GM11168 (cell line): ENCODE data around the gene DCAF6.

Experiments used
- in situ Hi-C: fragments of 300-500 bp; cut with MboI; formaldehyde crosslinking; loops from one replicate; pipeline ENCODE4 v1.12.0; 2022; ENCODE audit warnings: low sequenced_read_pairs; ENCODE audit not compliant: unreplicated experiment

DCAF6 gene

DNA sequence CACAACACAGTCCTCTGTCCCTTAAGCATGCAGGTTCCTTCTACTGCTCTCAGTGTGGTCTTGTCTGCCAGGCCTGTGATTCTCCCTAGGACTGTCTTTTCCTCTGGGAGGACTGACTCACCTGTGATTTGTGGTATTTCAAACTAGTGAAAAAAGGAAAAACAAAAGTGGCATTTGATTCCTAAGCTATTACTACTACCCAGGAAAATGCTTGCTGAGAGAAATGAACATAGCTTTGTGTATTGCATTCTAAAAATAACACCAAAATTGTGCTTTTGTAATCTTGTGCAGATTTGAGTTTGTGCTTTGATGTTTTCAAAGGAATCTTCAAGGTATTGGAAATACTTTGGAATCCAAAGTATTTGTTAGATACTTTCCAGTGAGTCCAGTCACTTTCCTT is 143.3 kb downstream of the DCAF6 start:
- in situ Hi-C loops = no loop called here

DNA sequence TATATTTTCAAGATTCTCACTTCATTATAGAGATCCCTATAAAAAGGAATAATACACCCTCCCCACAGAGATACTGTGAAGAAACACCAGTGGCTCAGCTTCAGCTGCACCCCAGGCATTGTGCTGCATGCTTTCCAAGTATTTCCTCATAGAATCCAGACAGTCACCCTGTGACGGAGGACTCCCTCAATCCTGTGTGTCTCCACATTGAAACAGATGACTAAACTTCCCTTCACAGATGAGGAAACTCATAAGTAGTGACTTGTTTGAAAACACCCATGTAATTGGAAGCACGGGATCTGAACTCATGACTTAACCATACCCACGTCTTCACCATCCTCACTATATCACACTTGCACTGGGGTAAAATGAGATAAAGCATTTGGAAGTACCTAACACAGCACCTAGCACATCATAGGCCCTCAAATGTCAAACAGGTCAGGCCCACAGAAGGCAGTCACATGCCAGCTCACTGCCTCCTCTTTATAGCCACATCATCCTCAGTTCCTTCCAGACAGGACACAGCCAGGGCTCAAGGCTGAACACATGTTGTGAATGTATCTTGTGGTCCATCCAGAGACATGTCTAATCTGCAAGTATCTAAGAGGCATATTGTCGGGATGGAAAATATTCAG is 145.0 kb downstream of the DCAF6 start:
- in situ Hi-C loops = no loop called here

DNA sequence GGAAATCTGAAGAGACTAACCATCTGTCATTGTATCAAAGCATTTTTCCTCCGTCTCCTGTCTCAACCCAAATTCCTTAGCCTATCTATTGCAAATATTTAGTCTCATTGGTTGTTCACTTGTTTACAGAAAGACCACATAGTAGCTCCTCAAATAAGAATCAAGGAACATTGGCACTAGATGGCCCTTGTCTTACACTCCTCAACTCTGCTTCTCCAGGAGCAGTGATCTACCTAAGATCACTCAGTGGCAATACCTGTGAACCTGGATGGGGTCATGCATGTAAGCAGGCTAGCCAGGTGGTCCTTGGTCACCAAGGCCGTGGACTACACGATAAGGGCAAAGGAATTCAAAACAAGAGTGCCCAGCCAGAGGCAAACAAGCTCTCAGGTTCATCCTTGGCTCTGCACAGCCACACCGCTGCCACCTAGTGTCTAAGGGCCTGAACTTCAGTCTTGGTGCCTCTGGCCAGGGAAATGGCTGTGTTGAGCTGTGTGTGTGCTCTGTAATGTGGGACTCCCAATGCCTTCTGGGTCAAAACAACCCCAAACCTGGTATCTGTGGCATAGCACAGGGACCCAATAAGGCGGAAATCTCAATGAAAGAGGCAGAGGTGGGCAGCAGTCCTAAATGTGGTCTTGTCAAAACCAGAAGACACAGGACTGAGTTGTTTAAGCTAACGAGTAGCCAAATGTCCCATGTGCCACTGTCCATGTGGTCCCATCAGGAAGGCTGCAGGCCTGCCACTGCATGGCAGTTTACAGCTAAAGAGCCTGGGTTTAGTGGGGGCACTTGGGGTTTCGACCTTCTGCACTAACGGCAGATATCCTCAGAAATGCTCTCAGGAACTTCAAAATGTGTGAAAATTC is 145.8 kb downstream of the DCAF6 start:
- in situ Hi-C loops = no loop called here

DNA sequence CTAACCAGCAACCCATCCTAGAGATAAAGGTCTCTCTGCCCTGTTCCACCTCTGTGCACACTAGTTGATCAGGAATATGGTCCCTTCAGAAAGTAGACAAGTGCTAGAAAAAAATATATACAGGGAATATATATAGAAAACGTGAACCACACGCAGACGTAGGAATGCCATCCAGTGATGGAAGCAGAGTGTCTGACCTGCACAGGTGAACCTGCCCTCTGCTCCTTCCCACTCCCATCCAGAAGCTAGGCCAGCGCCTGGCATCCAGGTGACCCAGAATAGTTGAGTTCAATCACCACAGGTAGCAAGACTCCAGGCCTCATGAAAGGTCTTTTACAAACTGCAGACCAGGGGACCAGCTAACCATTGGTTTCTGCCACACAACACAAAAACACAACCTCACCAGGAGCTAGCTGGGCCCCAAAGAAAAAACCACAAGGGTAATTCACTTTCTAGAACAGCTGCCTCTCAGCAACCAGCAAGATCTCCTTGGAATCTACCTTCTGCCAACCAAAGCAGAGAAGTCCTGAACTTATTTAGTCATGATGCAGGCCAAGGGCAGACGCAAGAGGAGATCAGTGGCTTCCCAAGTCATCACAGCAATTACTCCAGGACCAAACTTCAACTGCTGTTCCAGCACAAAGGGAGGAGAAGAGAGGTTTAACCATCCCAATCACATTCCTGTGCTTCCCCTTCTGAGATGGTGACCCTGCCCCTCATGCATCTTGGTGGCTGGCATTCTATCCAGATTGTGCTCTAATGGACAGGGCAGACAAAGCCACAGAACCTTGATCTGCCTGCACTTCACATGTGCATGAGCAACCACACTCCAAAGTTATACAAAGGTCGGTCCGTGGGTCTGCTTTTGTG is 147.2 kb downstream of the DCAF6 start:
- in situ Hi-C loops = no loop called here

DNA sequence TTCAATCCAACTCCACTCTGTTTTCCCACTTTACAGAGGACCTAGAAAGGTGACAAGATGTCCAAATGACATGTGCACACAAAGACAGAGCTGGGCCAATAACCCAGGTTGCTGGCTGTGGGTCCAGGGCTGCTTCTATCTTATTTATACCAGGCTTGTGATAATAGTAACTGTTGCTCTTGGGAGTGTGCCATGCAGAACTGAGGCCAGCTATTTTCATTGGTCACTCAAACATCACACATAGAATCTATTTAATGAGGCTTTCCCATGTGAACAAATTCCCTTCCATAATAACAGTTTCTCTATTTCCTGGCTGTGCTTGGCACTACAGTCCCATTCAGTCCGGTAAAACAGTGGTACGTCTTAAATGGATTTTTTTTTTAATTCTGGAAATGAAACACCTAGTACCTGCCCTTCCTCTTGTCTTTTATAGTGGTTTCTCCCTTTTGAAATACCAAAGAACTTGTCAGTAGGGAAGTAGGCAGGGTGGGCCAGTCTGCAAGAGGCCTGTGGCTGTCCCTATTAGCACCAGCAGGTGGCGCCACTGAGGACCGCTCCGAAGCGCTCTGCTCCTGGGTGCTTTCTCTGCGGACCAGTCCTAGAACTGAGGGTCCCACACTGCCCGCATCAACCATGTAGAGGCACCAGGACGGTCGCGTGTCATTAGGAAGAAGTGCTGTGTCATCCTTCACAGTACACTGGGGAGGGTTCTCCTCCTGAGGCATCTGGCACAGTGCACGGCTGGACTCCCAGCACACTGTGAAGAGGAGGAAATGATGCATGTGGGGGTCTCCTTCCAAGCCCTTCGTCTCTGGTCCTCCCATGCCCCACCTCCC is 148.1 kb downstream of the DCAF6 start:
- in situ Hi-C loops = no loop called here

DNA sequence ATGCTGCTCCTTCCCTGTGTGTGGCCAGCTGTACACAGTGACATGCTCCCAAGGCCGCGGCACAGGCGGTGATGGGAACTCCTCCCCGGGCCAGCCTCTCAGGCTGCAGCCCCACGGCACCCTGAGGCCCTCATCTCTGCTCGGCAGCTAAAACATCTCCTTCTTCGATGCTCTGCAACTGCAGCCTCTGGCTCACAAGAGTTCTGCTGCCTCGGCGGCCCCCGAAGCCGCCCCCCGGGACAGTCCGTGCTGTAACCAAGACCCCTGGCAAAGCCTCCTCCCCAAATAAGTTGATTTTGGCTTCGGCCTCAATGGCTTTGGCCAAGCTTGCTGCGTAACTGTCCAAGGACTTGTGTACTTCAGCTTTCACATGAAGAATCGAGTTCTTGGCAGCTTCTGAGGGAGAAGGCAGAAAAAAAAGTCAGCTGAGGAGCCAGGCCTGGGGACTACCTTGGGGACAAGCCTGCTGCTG is 149.0 kb downstream of the DCAF6 start:
- in situ Hi-C loops = no loop called here

DNA sequence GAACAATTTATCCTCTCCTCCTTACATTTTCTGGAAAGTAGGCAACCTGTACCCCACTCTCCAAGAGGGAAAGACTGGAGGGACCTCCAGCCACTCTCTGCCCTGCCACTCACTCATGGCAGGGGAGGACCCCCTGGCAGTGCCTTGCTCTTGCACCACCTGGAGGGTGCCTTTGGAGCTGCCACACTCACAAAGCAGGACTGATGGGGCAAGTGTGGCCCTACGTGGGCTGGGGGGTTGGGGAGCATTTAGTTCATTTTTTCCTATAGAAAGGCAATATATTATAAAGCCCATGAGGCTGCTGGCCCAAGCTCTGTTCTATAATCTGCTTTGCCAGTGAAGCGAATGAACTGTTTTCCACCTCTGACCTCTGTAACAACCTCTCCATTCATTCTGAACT is 150.0 kb downstream of the DCAF6 start:
- in situ Hi-C loops = no loop called here

DNA sequence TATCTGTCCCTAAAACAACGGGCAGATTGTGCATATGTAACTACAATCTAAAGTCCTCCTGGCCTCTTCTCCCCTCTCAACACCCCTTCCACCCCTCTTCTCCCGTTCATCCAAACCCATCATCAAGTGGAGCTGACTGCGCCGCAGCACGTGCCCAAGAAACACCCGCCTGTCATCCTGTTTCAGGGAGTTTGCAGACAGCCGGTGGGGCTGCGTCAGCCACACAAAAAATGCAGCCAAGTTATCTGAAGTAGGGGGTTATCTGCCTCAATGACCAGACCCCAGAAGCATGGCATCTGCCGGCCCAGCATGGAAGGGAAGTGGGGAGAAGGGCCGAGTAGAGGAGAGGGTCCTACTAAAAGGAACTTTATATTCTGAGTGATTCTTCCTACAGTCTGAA is 151.2 kb downstream of the DCAF6 start:
- in situ Hi-C loops = no loop called here

DNA sequence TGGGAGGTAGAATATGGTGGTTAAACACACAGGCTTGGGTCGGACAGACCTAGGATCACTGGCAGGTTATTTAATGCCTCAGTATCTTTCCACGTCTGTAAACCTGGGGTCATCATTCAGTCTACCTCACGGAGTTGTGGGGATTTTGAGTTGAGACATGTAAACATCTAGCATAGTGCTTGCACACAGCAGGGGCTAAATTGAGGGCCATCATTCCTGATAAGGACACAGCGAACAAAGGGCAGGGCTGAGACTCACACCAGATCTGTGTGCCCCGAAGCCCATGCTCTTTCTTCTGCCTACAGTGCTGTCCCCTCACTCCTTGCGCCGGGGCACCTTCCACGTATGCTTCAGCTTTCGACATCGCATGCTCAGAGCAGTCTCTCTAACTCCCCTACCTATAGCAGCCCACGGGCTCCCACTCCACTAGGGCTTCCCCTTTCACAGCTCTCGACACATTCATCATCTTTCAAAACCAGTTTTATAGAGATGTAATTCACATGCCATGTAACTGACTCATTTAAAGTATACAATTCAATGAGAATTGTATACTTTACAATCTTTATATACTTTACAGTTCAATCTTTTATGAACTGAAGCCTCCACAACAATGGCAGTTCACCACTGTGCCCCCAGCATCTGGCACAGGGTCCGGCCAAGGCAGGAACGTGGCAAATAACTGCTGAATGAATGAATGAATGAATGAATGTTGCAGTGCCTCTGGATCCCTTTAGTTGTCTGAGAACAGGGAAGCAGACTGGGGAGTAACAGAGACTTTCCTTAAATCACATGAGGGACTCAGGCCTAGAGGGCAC is 152.2 kb downstream of the DCAF6 start:
- in situ Hi-C loops = no loop called here

DNA sequence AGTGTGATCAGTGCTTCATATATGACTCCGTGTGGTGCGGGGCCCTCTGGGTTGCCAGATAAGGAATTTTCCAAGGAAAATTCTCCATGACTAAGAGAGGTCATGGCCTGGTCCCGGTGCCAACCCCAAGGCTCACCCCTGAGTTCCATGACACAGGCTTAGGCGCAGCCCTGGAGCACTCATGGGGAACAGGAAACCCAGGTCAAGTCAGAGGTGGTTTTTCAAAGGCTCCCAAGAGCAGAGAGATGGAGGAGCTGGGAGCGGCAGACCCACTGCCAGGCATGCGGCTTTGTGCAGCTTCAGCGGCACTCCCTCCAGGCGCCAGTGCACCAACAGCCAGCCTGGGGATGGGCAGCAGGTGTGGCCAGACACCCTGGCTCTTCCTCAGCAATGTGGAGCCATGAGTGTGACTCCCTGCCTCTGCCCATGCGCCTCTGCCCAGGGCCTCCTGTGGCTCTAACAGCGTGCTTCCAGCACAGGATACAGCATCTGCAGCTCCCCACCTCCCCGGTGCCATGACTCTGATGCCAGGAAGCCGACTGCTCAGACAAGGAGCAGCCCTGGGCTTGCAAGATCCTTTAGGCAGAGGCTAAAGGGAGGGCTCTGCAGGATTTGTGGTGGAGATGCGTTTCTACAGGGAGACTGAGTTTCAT is 153.0 kb downstream of the DCAF6 start:
- in situ Hi-C loops = no loop called here

DNA sequence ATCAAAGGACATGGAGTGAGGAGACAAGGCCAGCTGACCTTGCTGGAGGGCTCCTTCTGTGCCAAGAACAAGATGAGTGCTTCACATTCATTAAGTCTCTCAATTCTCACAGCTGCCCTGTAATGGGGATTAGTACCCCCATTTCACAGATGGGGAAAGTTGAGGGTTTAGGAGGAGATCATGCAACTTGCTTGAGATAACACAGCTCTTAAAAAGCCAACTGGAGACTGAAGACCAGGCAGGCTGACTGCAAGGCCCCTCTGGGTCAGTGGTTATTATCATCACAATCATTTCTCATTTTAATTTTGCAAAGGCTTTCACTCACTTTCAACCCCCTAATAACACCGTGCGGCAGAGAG is 153.5 kb downstream of the DCAF6 start:
- in situ Hi-C loops = no loop called here

DNA sequence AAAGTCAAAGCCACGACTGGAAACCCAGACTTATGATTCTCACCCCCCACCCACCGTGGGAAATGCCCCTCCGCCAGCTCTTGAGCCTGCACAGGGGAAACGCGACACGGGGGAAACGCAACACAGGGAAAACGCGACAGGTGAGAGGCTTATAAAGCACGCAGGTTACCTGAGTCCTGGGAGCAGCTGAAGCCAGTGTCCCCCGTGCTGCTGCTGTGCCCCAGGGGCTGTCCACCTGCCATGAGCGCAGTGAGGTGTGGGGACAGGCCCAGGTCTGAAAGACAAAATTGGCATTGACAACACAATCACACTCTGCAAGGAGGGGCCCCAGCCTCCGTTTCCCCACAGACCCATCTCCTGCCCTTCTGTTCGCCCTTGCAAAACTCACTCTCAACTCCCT is 153.9 kb downstream of the DCAF6 start:
- in situ Hi-C loops = no loop called here

DNA sequence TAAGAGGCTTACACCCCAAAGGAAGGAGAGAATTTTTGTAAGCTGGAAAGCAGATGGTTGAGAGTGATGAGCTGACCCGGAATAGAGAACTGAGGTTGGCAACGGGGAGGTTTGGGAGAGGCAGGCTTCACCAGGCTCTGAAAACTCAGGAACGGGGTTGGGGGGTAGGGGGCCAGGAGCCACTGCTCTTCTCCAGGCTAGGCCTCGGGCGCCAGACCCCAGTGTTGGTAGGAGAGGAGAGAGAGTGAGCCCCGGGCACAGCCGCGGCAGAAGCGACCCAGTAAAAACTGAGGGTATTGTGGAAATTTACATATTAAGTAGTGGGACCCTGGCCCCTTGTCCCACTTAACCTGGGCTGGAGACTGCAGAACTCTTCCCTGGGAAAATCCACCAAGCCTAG is 154.6 kb downstream of the DCAF6 start:
- in situ Hi-C loops = no loop called here

DNA sequence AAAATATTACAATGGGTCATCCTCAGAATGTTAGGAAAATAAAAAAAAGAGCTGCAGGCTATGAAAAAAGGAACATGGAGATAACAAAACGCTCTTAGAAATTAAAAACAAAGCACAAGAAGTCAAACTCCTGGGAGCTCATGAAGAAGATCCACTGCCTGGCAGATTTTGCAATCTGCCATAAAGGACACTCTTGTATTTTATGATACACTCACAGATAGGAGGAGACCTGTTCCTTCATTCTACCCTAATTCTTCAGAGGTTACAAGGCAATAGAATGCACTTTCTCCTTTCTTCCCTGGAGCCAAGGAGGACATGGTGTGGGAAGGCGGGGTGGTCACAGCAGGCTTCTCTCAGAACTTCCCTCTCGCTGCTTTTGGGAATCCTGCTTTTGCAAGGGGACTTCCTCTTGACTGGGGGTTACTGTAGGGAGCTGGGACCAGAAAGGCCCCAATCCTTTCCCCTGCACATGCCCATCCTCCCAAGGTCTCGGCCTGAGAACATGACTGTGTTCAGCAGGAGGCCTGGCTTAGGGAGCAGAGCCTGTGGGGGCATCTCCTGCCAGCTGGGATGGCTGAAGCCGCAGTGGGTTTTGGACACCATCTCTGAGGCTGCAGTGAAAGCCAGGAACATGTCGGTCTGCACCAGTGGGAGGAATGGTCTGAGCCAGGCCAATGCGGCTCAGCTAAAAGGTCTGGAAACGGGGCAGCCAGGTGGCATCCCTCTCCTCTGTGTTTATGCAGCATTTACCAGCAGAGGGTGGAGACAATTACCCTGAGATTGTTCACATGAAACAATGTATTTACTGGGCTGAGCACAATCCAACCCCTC is 155.5 kb downstream of the DCAF6 start:
- in situ Hi-C loops = no loop called here

DNA sequence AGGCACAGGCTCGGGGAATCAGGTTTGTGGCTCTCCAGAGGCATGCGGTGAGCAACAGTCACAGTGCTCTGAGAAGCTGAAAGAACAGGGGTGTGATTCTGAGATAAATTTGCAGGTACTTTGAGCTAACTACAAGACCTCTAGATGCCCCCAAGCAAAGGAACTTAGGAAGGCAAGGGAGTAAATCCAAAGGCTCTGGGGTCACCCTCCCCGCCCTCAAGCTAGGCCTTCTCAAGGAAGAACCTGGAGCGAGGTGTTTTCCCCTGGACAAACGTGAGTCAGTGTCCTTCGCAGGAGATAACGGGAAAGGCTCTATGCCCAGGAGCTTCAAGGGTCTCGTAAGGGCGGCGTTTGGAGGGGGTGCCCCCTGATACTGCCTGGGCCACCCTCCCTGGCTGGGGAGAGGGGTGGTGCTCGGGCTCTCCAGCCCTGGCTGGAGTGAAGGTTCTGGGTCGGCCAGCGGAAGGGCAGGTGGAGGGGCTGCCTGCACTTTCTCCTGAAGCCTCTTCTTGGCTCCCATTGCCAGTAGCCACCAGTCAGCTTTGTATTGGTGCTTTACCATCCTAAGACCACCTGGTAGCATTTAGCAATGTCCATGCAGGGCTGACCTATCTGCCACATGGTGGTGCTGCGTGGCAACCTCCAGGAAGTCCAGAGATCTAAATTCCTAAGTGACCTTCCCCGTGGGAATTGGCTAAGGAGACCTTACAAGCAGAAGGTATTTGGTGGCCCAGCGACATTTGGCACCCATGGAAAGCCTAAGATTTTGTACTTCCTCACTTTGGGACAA is 156.3 kb downstream of the DCAF6 start:
- in situ Hi-C loops = no loop called here

DNA sequence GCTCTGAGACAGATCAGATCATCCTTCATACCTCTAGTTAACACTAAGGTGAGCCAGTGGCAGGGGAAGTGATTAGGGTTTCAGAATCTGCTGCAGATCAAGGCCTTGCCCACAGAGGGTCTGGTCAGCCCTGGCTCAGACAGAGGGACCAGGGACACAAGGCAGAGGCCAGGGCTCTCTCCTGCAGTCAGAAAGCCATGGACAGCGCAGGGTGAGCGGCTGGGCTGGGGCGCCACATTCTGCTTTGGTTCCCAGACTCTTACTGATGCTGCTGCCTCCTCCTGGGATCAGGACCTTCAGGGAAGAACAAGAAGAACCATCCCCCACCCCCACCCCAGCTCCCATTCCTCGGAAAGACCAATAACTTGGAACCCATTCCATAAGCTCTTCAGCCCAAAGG is 157.1 kb downstream of the DCAF6 start:
- in situ Hi-C loops = no loop called here

DNA sequence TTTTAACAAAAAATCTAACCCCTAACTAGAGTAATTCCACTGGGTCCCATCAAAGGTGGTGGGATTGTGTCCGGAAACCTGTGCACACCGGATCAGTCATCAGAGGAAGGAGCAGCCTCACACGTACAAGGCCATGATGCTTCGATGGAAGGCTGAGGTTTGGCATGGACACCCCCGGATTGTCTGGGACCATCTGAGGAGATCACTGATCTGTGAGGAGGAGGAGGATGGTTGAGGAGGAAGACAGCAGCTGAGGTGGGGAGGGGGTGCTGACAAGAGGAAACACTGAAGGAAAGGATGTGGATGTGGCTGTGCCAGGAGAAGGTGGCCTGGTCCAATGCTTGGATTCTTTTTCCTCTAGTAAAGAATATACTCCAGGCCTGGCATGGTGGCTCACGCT is 159.0 kb downstream of the DCAF6 start:
- in situ Hi-C loops = no loop called here
